ENCODE measurements around the gene KIF19.
A peak's percentile ranks its signal among the peaks of the same experiment; 100 is the strongest.

KIF19 gene

DNA sequence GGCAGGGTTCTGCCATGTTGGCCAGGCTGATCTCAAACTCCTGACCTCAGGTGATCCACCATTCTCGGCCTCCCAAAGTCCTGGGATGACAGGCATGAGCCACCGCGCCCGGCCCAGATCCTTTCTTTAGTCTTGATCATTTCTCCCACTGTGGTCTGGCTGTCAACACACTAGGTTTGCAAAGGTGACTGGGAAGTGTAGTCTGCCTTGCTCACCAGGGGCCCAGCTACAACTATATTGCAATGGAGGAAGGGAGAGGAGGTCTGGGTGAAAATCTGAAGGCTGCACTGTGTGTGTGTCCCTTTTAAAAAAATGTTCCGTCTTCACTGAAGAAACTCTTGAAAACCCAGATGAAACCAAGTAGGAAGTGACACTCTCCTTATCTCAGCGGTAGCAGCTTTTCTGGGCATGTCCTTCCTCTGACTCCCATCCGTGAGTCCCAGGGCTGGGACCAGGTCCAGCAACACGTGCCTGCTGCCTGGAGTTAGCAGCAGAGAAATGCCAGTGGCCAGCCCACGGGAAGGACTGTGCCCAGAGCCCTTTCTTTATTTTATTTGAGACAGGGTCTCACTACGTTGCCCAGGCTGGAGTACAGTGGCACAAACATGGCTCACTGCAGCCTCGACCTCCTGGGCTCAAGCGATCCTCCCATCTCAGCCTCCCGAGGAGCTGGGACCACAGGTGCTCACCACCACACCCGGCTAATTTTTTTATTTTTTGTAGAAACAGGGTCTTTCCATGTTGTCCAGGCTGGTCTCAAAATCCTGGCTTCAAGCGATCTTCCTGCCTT is 17.8 kb upstream of the KIF19 start:
- no peaks in the 10 kb centered on the region for H3K4me1 ChIP-seq (ENCODE audit: control insufficient read depth in 1 of 2, insufficient read depth in 2 of 2, low read length in 2 of 2)
- H3K27me3 ChIP-seq (ENCODE audit: low read depth, low read length): no peaks in the 10 kb centered on the region
- no peaks in the 10 kb centered on the region for H3K36me3 ChIP-seq (ENCODE audit: control insufficient read depth in 1 of 2, insufficient read depth in 2 of 2, low read length in 2 of 2)
- no peak overlapping the region for H3K4me3 ChIP-seq (ENCODE audit: low read depth in 1 of 2, low read length in 2 of 2)
- peaks cover 0 to 18% of the 10 kb centered on the region in 2 donors for H3K9me3 ChIP-seq (ENCODE audit: control insufficient read depth in 1 of 2, low read length in 2 of 2)
- no peak overlapping the region for H3K27ac ChIP-seq (ENCODE audit: low read length)

DNA sequence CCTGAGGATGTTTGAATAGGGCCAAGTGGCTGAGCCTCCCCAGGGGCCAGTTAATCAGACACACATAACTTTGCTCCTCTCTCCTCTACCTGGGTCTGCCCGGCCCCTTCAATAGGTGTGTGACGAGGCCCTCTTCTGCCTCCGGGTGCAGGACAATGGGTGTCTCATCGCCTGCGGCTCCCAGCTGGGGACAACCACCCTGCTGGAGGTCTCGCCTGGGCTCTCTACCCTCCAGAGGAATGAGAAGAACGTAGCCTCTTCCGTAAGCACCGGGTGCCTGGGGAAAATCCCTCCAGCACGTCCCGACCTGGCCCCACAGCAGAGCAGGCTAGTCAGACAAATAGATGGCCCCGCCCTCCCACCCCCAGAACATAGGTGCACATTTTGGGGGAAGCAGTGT is 16.1 kb upstream of the KIF19 start:
- Histone ChIP-seq H3K4me1 (ENCODE audit: control insufficient read depth in 1 of 2, insufficient read depth in 2 of 2, low read length in 2 of 2) (no peaks in the 10 kb centered on the region), H3K36me3 (ENCODE audit: control insufficient read depth in 1 of 2, insufficient read depth in 2 of 2, low read length in 2 of 2) (no peaks in the 10 kb centered on the region), H3K27me3 (ENCODE audit: low read depth, low read length) (no peaks in the 10 kb centered on the region), H3K4me3 (ENCODE audit: low read depth in 1 of 2, low read length in 2 of 2) (no peak overlapping the region), H3K27ac (ENCODE audit: low read length) (no peak overlapping the region), H3K9me3 (ENCODE audit: control insufficient read depth in 1 of 2, low read length in 2 of 2) (peaks cover 0 to 10% of the 10 kb centered on the region in 2 donors)

GRCh38 chr17:74314877-74315276 is 11.1 kb upstream of the KIF19 start:
- Histone ChIP-seq H3K27me3 (ENCODE audit: low read depth, low read length) (no peaks in the 10 kb centered on the region), H3K9me3 (ENCODE audit: control insufficient read depth in 1 of 2, low read length in 2 of 2) (peaks cover 0 to 4% of the 10 kb centered on the region in 2 donors), H3K4me3 (ENCODE audit: low read depth in 1 of 2, low read length in 2 of 2) (no peak overlapping the region), H3K27ac (ENCODE audit: low read length) (no peak overlapping the region), H3K4me1 (ENCODE audit: control insufficient read depth in 1 of 2, insufficient read depth in 2 of 2, low read length in 2 of 2) (no peaks in the 10 kb centered on the region), H3K36me3 (ENCODE audit: control insufficient read depth in 1 of 2, insufficient read depth in 2 of 2, low read length in 2 of 2) (no peaks in the 10 kb centered on the region)

GRCh38 chr17:74316220-74316619 is 9.8 kb upstream of the KIF19 start:
- Histone ChIP-seq H3K36me3 (ENCODE audit: control insufficient read depth in 1 of 2, insufficient read depth in 2 of 2, low read length in 2 of 2) (no peaks in the 10 kb centered on the region), H3K4me1 (ENCODE audit: control insufficient read depth in 1 of 2, insufficient read depth in 2 of 2, low read length in 2 of 2) (no peaks in the 10 kb centered on the region), H3K9me3 (ENCODE audit: control insufficient read depth in 1 of 2, low read length in 2 of 2) (peaks cover 0 to 4% of the 10 kb centered on the region in 2 donors), H3K27ac (ENCODE audit: low read length) (no peak overlapping the region), H3K4me3 (ENCODE audit: low read depth in 1 of 2, low read length in 2 of 2) (no peak overlapping the region), H3K27me3 (ENCODE audit: low read depth, low read length) (no peaks in the 10 kb centered on the region)

DNA sequence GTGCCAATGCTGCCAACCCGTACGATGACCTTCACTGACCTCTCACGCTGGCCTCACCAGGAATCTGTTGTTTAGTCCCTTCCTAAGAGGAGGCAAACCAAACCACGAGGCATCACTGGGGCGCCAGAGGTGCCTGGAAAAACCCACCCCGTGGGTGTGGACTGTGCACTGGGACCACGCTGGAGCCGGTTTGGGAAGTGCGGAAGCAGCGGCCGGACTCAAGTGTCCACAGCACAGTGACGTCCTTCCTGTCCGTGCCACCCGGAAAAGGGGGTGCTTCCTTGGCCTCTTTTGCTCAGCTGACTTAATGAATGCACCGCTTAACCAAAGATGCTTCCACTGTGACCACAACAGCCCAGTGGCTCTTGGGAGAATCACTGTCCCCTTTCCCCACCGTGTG is 9.0 kb upstream of the KIF19 start:
- peaks cover 4% of the 10 kb centered on the region for H3K27me3 ChIP-seq (ENCODE audit: low read depth, low read length)
- H3K4me3 ChIP-seq (ENCODE audit: low read depth in 1 of 2, low read length in 2 of 2): no peak overlapping the region
- H3K9me3 ChIP-seq (ENCODE audit: control insufficient read depth in 1 of 2, low read length in 2 of 2): peaks cover 0 to 4% of the 10 kb centered on the region in 2 donors
- H3K4me1 ChIP-seq (ENCODE audit: control insufficient read depth in 1 of 2, insufficient read depth in 2 of 2, low read length in 2 of 2): no peaks in the 10 kb centered on the region
- H3K36me3 ChIP-seq (ENCODE audit: control insufficient read depth in 1 of 2, insufficient read depth in 2 of 2, low read length in 2 of 2): no peaks in the 10 kb centered on the region
- H3K27ac ChIP-seq (ENCODE audit: low read length): no peak overlapping the region

GRCh38 chr17:74318391-74318790 is 7.6 kb upstream of the KIF19 start:
- Histone ChIP-seq H3K4me3 (ENCODE audit: low read depth in 1 of 2, low read length in 2 of 2) (no peak overlapping the region), H3K9me3 (ENCODE audit: control insufficient read depth in 1 of 2, low read length in 2 of 2) (no peaks in the 10 kb centered on the region), H3K27ac (ENCODE audit: low read length) (no peak overlapping the region), H3K27me3 (ENCODE audit: low read depth, low read length) (peaks cover 4% of the 10 kb centered on the region), H3K4me1 (ENCODE audit: control insufficient read depth in 1 of 2, insufficient read depth in 2 of 2, low read length in 2 of 2) (no peaks in the 10 kb centered on the region), H3K36me3 (ENCODE audit: control insufficient read depth in 1 of 2, insufficient read depth in 2 of 2, low read length in 2 of 2) (no peaks in the 10 kb centered on the region)

DNA sequence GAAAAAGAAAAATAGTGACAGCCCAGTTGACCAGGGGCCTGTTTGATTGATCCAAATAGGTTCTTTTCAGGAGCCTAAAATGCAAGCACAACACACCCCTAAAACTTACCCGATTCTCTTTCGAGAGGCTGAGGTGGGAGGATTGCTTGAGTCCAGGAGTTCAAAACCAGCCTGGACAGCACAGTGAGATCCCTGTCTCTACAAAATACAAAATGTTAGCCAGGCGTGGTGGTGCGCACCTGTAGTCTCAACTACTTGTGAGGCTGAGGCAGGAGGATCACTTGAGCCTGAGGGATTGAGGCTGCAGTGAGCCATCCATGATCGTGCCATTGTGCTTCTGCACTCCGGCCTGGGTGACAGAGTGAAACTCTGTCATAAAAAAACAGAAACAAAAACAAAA is 1.5 kb upstream of the KIF19 start:
- H3K27me3 ChIP-seq (ENCODE audit: low read depth, low read length): peaks cover 21% of the 10 kb centered on the region
- H3K27ac ChIP-seq (ENCODE audit: low read length): no peak overlapping the region
- H3K9me3 ChIP-seq (ENCODE audit: control insufficient read depth in 1 of 2, low read length in 2 of 2): no peaks in the 10 kb centered on the region
- no peak overlapping the region for H3K4me3 ChIP-seq (ENCODE audit: low read depth in 1 of 2, low read length in 2 of 2)
- no peaks in the 10 kb centered on the region for H3K36me3 ChIP-seq (ENCODE audit: control insufficient read depth in 1 of 2, insufficient read depth in 2 of 2, low read length in 2 of 2)
- H3K4me1 ChIP-seq (ENCODE audit: control insufficient read depth in 1 of 2, insufficient read depth in 2 of 2, low read length in 2 of 2): peaks cover 3 to 19% of the 10 kb centered on the region in 2 donors

DNA sequence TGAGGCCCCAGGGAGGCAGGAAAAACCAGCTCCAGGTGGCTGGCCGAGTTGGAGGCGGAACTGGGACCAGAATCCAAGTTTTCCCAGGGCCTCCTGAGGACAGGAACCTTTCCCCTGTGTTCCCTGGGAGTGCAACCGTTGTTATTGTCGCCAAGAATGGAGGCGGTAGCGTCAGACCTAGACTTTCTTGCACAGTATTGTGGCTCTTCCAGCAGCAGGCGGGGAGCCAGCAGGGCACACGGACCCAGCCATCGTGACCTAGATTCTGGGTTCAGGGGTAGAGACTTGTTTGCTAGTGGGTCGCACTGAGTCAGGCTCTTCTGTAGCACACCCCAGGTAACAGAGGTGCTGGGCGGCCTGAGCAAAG is 667 bp upstream of the KIF19 start:
- peaks cover 3 to 19% of the 10 kb centered on the region in 2 donors for H3K4me1 ChIP-seq (ENCODE audit: control insufficient read depth in 1 of 2, insufficient read depth in 2 of 2, low read length in 2 of 2)
- peak overlapping the region; percentile 26 to 65 for H3K4me3 ChIP-seq (ENCODE audit: low read depth in 1 of 2, low read length in 2 of 2)
- no peaks in the 10 kb centered on the region for H3K36me3 ChIP-seq (ENCODE audit: control insufficient read depth in 1 of 2, insufficient read depth in 2 of 2, low read length in 2 of 2)
- H3K27me3 ChIP-seq (ENCODE audit: low read depth, low read length): peaks cover 21% of the 10 kb centered on the region
- no peaks in the 10 kb centered on the region for H3K9me3 ChIP-seq (ENCODE audit: control insufficient read depth in 1 of 2, low read length in 2 of 2)
- no peak overlapping the region for H3K27ac ChIP-seq (ENCODE audit: low read length)

- H3K4me3 ChIP-seq (ENCODE audit: low read depth in 1 of 2, low read length in 2 of 2): peak overlapping the region; percentile 44 to 65
- no peaks in the 10 kb centered on the region for H3K9me3 ChIP-seq (ENCODE audit: control insufficient read depth in 1 of 2, low read length in 2 of 2)
- H3K27ac ChIP-seq (ENCODE audit: low read length): no peak overlapping the region
- H3K4me1 ChIP-seq (ENCODE audit: control insufficient read depth in 1 of 2, insufficient read depth in 2 of 2, low read length in 2 of 2): peaks cover 3 to 19% of the 10 kb centered on the region in 2 donors
- H3K27me3 ChIP-seq (ENCODE audit: low read depth, low read length): peaks cover 21% of the 10 kb centered on the region
- H3K36me3 ChIP-seq (ENCODE audit: control insufficient read depth in 1 of 2, insufficient read depth in 2 of 2, low read length in 2 of 2): no peaks in the 10 kb centered on the region
Measured at GRCh38 chr17:74326506-74326905, 480 bp downstream of the KIF19 start.

GRCh38 chr17:74328487-74328886 is 2.5 kb downstream of the KIF19 start:
- Histone ChIP-seq H3K27me3 (ENCODE audit: low read depth, low read length) (peaks cover 18% of the 10 kb centered on the region), H3K4me1 (ENCODE audit: control insufficient read depth in 1 of 2, insufficient read depth in 2 of 2, low read length in 2 of 2) (peaks cover 3 to 19% of the 10 kb centered on the region in 2 donors), H3K4me3 (ENCODE audit: low read depth in 1 of 2, low read length in 2 of 2) (no peak overlapping the region), H3K27ac (ENCODE audit: low read length) (no peak overlapping the region), H3K9me3 (ENCODE audit: control insufficient read depth in 1 of 2, low read length in 2 of 2) (no peaks in the 10 kb centered on the region), H3K36me3 (ENCODE audit: control insufficient read depth in 1 of 2, insufficient read depth in 2 of 2, low read length in 2 of 2) (no peaks in the 10 kb centered on the region)

DNA sequence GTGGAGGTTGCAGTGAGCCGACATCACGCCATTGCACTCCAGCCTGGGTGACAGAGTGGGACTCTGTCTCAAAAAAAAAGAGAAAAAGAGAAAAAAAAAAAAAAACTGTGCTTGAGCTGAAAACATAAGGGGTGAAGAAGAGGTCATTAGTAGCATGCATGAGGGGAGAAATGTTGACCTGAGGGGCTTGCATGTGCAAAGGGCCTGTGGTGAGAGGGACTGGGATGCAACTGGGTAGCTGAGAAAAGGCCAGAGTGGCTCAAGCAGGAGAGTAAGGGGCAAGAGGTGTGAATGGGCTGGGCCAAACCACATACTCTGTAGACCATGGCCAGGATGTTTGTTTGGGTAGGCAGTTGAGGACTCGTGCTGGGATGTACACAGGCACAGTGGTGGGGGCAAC is 3.4 kb downstream of the KIF19 start:
- Histone ChIP-seq H3K9me3 (ENCODE audit: control insufficient read depth in 1 of 2, low read length in 2 of 2) (peaks cover 0 to 5% of the 10 kb centered on the region in 2 donors), H3K4me1 (ENCODE audit: control insufficient read depth in 1 of 2, insufficient read depth in 2 of 2, low read length in 2 of 2) (peaks cover 3 to 19% of the 10 kb centered on the region in 2 donors), H3K36me3 (ENCODE audit: control insufficient read depth in 1 of 2, insufficient read depth in 2 of 2, low read length in 2 of 2) (no peaks in the 10 kb centered on the region), H3K27me3 (ENCODE audit: low read depth, low read length) (peaks cover 18% of the 10 kb centered on the region), H3K27ac (ENCODE audit: low read length) (no peak overlapping the region), H3K4me3 (ENCODE audit: low read depth in 1 of 2, low read length in 2 of 2) (no peak overlapping the region)

DNA sequence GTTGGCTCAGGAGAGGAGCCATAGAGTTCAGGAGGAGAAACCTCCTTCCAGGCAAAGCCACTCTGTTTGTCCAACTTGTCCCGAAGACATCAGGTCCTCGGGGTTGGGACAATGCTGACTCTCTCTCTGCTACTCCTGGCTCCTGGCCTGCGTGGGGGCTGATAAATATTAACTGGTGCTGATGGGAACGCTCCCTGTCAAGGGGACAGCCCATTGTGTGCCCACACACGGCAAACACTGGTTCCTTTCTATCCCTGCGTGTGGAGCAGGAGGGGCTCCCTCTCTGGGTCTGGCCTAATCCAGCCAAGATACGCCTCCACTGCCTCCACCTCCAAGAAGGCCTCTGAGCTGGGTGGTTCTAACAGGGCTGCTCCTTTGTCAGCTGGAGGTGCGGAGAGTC is 4.4 kb downstream of the KIF19 start:
- H3K27ac ChIP-seq (ENCODE audit: low read length): no peak overlapping the region
- H3K4me1 ChIP-seq (ENCODE audit: control insufficient read depth in 1 of 2, insufficient read depth in 2 of 2, low read length in 2 of 2): peaks cover 3 to 16% of the 10 kb centered on the region in 2 donors
- H3K27me3 ChIP-seq (ENCODE audit: low read depth, low read length): peaks cover 18% of the 10 kb centered on the region
- peaks cover 0 to 6% of the 10 kb centered on the region in 2 donors for H3K9me3 ChIP-seq (ENCODE audit: control insufficient read depth in 1 of 2, low read length in 2 of 2)
- H3K4me3 ChIP-seq (ENCODE audit: low read depth in 1 of 2, low read length in 2 of 2): no peak overlapping the region
- no peaks in the 10 kb centered on the region for H3K36me3 ChIP-seq (ENCODE audit: control insufficient read depth in 1 of 2, insufficient read depth in 2 of 2, low read length in 2 of 2)
